Vagina (tissue), 2 donors: Measurements from ENCODE around the gene TMEM255B.

ENCODE experiments used
- POLR2A ChIP-seq, 2 donors: fragments of 450-650 bp; IDR thresholded peaks; one replicate each; pipeline ENCODE4 v1.6.1; 2017; ENCODE audit warnings: antibody characterized with exemption in 2 of 2, mild to moderate bottlenecking in 2 of 2, moderate library complexity in 2 of 2
- POLR2AphosphoS5 ChIP-seq, 2 donors: sonication (generic); formaldehyde crosslinking; IDR thresholded peaks; one replicate each; pipeline ENCODE4 v1.9.0; 2017; ENCODE audit warnings: antibody characterized with exemption in 2 of 2, mild to moderate bottlenecking in 2 of 2, low read depth in 1 of 2; ENCODE audit not compliant: insufficient read depth in 1 of 2

DNA sequence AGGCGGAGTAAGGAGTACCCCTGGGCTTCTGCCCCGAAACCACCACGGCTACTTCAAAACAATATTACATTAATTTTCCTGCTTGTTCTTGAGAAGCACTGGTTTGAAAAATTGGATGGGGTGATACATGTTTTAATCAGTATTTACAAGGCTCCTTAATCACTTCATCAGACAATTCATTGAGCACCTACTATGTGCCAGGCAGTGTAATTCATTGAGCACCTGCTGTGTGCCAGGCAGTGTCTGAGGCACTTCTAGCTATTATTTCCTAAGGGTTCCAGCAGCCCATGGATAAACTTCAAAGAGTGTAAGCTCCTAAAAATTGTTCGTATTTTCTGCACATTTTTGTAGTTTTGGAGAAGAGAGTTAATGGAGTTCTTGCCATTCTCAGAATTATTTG is 106.4 kb downstream of the TMEM255B start:
- no peak for TF ChIP-seq POLR2A (IDR thresholded peaks at IDR 0.05)
- no peak for TF ChIP-seq POLR2AphosphoS5 (IDR thresholded peaks at IDR 0.05; ENCODE audit: insufficient read depth in 1 of 2, low read depth in 1 of 2)
